GM10266 (cell line): ENCODE data around the gene FNDC5.

Source experiments
- DNase-seq: peaks from one replicate; pipeline ENCODE4 v3.0.0; 2012; ENCODE audit errors: extremely low spot score
- TF ChIP-seq, protein P1 (sequence below): IDR thresholded peaks from 2 replicates; pipeline ENCODE4 v1.5.1; 2012; ENCODE audit warnings: mild to moderate bottlenecking, low read depth; ENCODE audit not compliant: control insufficient read depth, insufficient read depth; ENCODE audit errors: missing control alignments

Gene FNDC5

DNA sequence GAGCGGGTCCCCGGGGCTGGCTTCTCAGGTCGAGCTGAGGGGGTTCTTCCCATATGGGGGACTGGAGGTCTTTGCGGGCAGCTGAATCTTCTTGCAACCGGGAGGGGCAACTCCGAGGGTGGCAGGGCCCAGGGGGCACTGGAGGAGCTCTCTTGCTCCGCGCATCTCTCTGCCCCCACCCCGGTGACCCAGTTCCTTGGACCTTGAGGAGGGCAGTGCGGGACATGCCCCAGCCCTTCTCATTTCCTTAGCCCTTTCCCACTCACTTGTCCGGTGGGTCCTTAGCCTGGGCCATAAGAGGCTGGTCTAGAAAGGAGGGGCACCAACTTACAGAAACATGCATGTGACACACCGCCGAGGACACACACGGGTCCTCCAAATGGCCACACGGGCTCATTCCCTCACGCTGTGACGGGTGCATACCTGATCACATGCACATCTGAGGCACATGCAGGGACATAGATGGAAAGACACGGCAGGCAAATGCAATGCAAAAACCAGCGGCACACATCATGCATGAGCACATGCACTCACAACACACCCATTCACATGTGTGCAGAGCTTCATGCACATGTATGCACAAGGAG lies 16.2 kb upstream of the FNDC5 start:
- TF ChIP-seq, protein P1, sequence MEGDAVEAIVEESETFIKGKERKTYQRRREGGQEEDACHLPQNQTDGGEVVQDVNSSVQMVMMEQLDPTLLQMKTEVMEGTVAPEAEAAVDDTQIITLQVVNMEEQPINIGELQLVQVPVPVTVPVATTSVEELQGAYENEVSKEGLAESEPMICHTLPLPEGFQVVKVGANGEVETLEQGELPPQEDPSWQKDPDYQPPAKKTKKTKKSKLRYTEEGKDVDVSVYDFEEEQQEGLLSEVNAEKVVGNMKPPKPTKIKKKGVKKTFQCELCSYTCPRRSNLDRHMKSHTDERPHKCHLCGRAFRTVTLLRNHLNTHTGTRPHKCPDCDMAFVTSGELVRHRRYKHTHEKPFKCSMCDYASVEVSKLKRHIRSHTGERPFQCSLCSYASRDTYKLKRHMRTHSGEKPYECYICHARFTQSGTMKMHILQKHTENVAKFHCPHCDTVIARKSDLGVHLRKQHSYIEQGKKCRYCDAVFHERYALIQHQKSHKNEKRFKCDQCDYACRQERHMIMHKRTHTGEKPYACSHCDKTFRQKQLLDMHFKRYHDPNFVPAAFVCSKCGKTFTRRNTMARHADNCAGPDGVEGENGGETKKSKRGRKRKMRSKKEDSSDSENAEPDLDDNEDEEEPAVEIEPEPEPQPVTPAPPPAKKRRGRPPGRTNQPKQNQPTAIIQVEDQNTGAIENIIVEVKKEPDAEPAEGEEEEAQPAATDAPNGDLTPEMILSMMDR: no peak
- no peak for DNase-seq

DNA sequence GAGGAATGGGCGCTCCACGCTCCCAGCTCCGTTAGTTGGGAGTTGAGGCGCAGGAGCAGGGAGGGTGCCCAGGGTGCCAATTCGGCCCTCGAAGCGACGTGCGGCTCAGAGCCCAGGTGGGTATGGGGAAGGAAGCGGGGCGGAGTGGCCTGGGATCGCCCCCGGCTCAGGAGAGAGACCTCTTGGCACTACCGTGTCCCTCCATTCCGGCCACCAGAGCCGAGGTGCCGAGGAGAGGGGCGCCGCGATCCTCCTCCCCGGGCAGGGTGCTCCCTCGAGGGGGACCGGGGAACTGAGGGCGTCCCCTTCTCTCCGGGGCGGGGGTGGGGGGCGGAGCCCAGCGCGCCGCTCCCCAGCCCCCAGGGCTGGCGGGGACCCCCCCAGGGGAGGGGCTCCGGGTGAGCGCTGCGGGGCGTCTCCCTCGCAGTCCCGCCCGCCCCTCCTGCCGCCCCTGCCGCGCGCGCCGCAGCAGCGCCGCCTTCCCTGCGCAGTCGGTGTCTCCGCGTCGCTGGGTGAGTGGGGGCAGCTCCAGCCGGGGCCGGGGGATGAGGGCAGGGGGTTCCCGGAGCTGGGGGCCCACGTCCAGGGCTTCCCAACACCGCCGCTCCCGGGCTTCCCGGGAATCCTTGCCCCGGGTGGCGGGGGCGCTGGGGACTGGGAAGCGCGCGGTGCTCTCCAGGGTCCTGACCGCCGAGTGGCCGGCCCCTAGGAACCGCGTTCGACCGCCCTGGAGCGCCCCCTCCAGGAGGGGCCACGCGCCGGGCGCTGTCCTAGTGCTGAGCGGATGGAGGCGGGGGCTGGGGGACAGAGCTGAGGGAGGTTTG lies 15.5 kb upstream of the FNDC5 start, which contains the start of gene HPCA:
TSS of gene HPCA (plus strand) at position 488 of the 824 bp plus-strand sequence. CDS start 2,408 bp downstream, outside the sequence.
- TF ChIP-seq, protein P1: peak; percentile 59
- DNase-seq: peak; percentile 78

- TF ChIP-seq, protein P1: no peak
- DNase-seq: no peak
Observed at GRCh38 chr1:32885676-32886003, 14.9 kb upstream of the FNDC5 start.

DNA sequence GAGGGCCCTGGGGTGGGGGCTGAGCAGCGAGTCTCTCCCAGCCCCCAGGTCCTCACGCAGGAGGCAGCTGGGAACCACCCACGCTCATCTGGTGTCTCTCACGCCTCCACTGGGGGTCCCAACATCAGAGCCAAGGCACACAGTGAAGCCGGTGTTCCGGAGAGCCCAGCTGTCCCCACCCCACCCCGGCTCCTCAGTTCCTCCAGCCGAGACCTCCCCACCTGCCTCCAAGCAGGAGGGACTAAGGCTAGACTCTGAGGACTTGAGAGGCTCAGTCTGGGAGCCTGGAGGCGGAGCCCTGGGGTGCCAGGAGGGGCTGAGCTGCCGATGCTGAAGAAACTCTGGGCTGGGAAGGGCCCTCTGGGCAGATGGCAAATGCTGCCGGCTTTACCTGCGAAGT lies 14.0 kb upstream of the FNDC5 start:
- TF ChIP-seq, protein P1: no peak
- no peak for DNase-seq

DNA sequence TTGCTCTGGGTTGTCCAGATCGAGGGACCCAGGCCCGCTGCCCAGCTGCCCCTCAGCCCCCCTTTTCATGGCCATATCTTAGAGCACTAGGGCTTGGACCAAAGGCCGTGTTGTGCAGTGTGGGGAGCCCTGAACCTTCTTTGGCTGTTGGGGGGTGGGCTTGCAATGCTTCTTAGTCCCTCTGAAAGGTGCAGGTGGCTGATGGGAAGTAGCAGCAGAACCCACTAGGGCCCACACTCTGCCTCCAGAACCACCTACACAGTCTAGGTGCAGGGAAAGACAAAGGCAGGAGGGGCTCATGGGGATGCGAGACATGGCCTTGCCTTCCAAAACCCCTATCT lies 13.3 kb upstream of the FNDC5 start:
- TF ChIP-seq, protein P1: no peak
- no peak for DNase-seq

DNA sequence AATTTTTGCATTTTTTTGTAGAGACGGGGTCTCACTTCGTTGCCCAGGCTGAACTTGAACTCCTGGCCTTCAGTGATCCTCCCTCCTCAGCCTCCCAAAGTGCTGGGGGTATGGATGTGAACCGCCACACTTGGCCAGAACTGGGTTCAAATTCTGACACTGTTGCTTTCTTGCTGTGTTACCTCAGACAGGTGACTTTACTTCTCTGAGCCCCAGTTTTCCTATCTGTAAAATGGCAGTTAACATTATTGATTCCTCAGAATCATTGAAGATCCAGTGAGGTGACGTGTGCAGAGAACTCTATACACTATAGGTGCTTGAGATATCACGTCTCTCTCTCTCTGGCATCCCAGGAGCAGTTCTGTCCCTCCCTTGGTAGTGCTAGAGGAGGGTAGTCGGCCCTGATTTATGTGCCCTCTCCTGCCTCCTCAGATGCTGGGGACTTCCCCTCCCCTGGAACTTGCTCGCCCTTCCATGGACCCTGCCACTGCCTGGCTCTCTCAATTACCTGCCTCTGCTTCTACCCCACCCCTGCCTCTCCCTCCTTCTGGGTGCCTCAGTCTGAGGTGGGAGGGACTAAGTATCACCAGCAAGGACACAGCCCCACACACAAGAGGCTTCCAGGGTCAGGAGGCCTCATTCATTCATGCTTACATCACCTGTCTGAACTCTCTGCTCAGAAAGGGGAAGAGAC lies 12.8 kb upstream of the FNDC5 start:
- no peak for DNase-seq
- TF ChIP-seq, protein P1: no peak
